ENCODE results near the gene TRIM45.
"Not testable (repeated sequence)": the region's sequence is repeated elsewhere in the genome, so short reads cannot be mapped to it uniquely, and the experiment has no call there.

Gene TRIM45

GRCh38 chr1:117128323-117129079, 7.0 kb upstream of the TRIM45 start:
- DNase-seq (ENCODE audit: low read depth), result peak; percentile 51

DNA sequence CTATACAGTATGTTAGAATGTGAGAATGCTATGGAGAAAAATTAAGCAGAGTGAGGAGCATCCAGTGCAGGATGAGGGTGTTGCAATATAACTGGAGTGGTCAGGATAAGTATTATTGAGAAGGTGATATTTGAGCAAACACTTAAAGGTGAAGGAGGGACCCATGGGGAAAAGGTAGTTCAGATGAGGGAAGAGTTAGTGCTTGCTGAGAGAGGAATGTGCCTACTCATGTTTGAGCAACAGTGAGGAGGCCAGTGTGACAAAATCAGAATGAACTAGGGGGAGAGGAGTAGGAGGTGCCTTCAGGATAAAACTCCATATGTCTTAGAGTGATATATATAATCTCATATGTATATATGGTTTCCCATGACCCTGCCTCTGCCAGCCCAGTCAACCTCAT, 6.2 kb upstream of the TRIM45 start:
- peak; percentile 24 for DNase-seq (ENCODE audit: low read depth)

DNA sequence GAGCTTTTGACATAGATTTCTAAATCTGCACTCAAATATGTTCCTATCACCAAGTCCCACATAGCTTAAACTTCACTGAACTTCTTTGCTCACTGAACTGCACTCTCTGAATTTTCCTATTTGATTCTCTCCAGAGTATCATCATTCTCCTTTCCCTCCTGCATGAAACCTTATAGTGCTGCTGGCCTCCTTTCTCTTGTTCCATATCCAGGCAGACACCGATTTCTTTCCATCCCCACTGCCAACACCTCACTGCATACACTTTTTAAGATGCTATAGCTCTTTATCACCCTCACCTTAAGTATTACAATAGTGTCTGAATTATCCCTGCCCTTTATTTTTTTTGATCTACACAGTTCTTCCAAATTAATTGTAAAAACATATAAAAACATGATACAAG, 3.1 kb upstream of the TRIM45 start:
- no peak for DNase-seq (ENCODE audit: low read depth)

DNA sequence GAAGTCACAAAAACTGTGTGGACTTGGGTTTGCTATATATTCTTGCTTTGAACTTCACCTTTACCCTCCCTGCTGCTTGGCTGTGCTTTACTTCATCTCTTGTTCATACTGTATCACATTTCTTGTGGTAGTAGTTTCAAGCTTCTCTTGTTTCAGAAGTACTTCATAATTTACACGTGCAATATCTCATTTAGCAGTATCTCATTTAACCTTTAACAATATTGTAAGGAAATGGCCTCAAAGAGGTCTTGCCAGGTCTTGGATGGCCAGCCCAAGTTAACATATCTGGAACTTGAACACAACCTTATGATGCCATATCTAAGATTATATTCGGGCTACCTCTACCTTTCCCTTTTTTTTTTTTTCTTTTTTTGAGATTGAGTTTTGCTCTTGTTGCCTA, 1.7 kb upstream of the TRIM45 start:
- no peak for DNase-seq (ENCODE audit: low read depth)

GRCh38 chr1:117122330-117123025, 929 bp upstream of the TRIM45 start:
- DNase-seq (ENCODE audit: low read depth), result no peak

GRCh38 chr1:117120774-117121588, 568 bp downstream of the TRIM45 start:
- peak; percentile 38 for DNase-seq (ENCODE audit: low read depth)

- not testable (repeated sequence) for DNase-seq (ENCODE audit: low read depth)
These were observed 2.4 kb downstream of the TRIM45 start for GRCh38 chr1:117119144-117119543.

DNA sequence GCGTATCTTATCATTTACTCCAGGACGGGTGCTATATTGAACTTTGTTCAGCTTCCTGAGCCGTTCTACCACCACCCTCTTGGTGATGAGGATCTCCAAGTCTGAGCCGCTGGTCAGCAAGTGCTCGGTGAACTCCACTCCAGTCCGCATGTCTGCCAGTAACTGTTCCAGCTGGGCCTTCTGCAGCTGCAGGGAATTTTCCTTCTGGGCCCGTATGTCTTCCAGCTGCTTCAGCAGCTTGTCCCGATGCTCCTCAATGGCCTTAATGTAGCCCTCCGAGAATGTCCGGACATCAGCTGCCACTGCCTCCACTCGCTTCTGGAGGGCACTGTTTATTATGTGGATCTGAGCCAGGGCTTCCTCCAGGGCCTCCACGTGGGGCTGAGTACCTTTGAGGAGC, 3.4 kb downstream of the TRIM45 start:
- no peak for DNase-seq (ENCODE audit: low read depth)

- no peak for DNase-seq (ENCODE audit: low read depth)
These were observed 3.9 kb downstream of the TRIM45 start for GRCh38 chr1:117117697-117118096.

- no peak for DNase-seq (ENCODE audit: low read depth)
These were observed 4.8 kb downstream of the TRIM45 start for GRCh38 chr1:117116784-117117130.

GRCh38 chr1:117116090-117116783, 5.3 kb downstream of the TRIM45 start:
- DNase-seq (ENCODE audit: low read depth), result no peak

DNA sequence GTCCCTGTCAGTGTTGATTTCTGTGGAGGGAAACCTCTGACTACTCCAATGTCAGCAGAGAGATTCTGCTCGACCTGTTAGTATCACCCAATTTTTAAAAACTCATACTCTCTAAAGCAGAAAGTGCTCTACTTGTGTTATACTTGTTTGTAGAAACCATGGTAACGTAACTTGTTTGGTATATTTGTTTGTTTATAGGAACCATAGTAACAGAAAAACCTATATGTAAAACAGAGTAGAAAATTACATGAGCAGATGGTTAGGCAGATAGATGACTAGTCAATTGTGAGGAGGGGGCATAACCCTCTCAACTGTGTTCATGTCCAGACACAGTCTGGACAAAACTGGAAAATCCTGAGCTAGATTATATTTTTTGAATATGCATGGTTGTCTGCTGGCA, 6.7 kb downstream of the TRIM45 start:
- DNase-seq (ENCODE audit: low read depth), result no peak

DNA sequence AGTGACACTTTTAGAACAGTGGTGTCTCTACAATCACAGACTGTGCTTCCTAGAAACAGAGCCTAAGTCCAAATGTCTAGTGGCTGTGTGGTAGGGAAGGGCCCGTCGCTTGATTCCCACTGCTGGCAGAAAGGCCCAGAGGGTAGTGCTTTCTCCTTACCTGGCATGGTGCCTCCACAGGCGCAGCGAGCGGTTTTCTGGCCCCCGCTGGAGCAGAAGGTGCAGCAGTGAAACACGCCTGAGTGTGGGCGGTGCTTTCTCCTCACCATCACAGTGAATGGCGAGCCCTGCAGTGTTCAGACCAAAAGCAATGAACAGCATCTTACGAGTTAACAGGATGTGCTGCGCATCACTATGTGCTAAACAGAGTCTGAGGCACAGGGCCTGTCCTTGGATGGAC, 8.3 kb downstream of the TRIM45 start:
- no peak for DNase-seq (ENCODE audit: low read depth)

GRCh38 chr1:117112047-117112717, 9.4 kb downstream of the TRIM45 start:
- no peak for DNase-seq (ENCODE audit: low read depth)

GRCh38 chr1:117110774-117111173, 10.8 kb downstream of the TRIM45 start:
- peak; percentile 11 for DNase-seq (ENCODE audit: low read depth)

DNA sequence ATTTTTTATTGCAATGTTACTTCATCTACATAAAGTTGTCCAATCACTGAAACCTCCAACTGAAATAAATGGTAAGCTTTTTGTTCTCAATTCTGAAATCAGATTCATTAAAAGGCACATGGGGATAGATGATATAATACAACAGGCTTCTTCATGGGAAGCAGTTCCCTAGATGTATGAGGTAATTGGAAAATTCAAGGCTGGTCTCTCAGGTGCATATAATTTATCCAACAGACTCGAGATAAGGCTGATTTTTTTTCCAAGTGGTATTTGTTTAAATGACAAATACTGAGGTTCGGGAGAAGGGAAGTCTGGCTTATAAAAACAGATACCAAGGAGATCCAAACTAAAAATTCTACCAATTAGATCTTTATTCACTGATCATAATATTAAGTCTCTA, 14.2 kb downstream of the TRIM45 start:
- no peak for DNase-seq (ENCODE audit: low read depth)

GRCh38 chr1:117106478-117106877, 15.1 kb downstream of the TRIM45 start:
- DNase-seq (ENCODE audit: low read depth), result peak; percentile 31

DNA sequence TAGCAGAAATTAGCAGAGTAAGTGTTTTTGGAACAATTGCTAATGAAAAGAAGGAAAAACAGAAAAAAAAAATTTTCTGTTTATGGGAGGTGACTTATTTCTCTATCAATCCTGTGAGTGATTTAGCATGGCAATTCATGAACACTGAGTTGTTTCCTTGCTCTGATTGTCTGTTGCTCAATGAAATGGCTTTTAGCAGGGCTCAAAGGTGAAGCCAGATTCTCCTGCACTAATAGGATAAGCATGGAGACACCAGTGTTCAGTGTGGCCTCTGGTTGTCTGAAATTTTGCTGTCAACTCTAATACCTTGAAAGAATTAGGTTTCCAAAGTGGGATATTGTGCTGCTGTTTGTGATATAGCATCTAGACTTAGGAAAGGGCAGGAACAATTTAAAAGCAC, 15.8 kb downstream of the TRIM45 start:
- no peak for DNase-seq (ENCODE audit: low read depth)

- DNase-seq (ENCODE audit: low read depth), result no peak
These were observed 16.6 kb downstream of the TRIM45 start for GRCh38 chr1:117104986-117105385.

- DNase-seq (ENCODE audit: low read depth), result not testable (repeated sequence)
These were observed 19.7 kb downstream of the TRIM45 start for GRCh38 chr1:117101858-117102257.

DNA sequence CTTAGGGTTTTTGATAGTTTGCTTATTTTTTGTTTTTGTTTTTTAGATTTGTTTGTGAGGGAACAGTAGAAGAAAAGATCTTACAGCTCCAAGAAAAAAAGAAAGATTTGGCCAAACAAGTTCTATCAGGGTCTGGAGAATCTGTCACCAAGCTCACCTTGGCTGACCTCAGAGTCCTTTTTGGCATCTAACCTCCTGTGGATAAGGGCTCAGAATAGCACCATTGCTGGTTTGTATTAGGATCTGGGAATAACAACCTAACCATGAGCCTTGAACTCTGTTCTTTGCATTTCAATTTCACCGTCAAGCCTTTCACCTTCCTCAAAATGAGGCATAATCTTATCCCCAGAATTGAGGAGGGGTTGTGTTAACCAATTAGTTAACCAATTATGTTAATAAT, 20.2 kb downstream of the TRIM45 start:
- no peak for DNase-seq (ENCODE audit: low read depth)

Measured in amniotic epithelial cell (primary cell).